Ishikawa (cell line): ENCODE data around the gene MTSS2.

Source experiments
- CEBPB ChIP-seq: IDR thresholded peaks from 2 replicates; pipeline ENCODE4 v1.6.1; 2012
- CREB1 ChIP-seq: IDR thresholded peaks from 2 replicates; pipeline ENCODE4 v1.6.1; 2012; ENCODE audit warnings: low read depth
- EP300 ChIP-seq: IDR thresholded peaks from 2 replicates; pipeline ENCODE4 v1.6.1; 2012; ENCODE audit warnings: borderline replicate concordance
- FOXM1 ChIP-seq: IDR thresholded peaks from 2 replicates; pipeline ENCODE4 v1.6.1; 2012; ENCODE audit warnings: low read depth, borderline replicate concordance
- NFIC ChIP-seq: IDR thresholded peaks from 2 replicates; pipeline ENCODE4 v1.6.1; 2012
- RAD21 ChIP-seq: IDR thresholded peaks from 2 replicates; pipeline ENCODE4 v1.6.1; 2012; ENCODE audit warnings: low read depth
- TAF1 ChIP-seq: IDR thresholded peaks from 2 replicates; pipeline ENCODE4 v1.6.1; 2012; ENCODE audit warnings: low read depth, mild to moderate bottlenecking
- TCF12 ChIP-seq: IDR thresholded peaks from 2 replicates; pipeline ENCODE4 v1.6.1; 2012; ENCODE audit warnings: low read depth
- TEAD4 ChIP-seq: IDR thresholded peaks from 2 replicates; pipeline ENCODE4 v1.6.1; 2012
- YY1 ChIP-seq: IDR thresholded peaks from 2 replicates; pipeline ENCODE4 v1.6.1; 2012; ENCODE audit warnings: low read depth
- ZBTB7A ChIP-seq: IDR thresholded peaks from 2 replicates; pipeline ENCODE4 v1.6.1; 2012; ENCODE audit warnings: low read depth
- TF ChIP-seq, protein P1 (sequence below): IDR thresholded peaks from 2 replicates; pipeline ENCODE4 v1.6.1; 2012; ENCODE audit warnings: low read depth, mild to moderate bottlenecking
- TF ChIP-seq, protein P2 (sequence below): IDR thresholded peaks from 2 replicates; pipeline ENCODE4 v1.6.1; 2012

GRCh38 chr16:70653406-70653805 lies 32.4 kb downstream of the MTSS2 start:
- TF ChIP-seq RAD21 (no peak), EP300 (no peak), TAF1 (no peak), YY1 (no peak), FOXM1 (no peak), NFIC (no peak), CREB1 (no peak), TCF12 (no peak), TEAD4 (no peak), ZBTB7A (no peak), CEBPB (no peak)
- TF ChIP-seq, protein P1, sequence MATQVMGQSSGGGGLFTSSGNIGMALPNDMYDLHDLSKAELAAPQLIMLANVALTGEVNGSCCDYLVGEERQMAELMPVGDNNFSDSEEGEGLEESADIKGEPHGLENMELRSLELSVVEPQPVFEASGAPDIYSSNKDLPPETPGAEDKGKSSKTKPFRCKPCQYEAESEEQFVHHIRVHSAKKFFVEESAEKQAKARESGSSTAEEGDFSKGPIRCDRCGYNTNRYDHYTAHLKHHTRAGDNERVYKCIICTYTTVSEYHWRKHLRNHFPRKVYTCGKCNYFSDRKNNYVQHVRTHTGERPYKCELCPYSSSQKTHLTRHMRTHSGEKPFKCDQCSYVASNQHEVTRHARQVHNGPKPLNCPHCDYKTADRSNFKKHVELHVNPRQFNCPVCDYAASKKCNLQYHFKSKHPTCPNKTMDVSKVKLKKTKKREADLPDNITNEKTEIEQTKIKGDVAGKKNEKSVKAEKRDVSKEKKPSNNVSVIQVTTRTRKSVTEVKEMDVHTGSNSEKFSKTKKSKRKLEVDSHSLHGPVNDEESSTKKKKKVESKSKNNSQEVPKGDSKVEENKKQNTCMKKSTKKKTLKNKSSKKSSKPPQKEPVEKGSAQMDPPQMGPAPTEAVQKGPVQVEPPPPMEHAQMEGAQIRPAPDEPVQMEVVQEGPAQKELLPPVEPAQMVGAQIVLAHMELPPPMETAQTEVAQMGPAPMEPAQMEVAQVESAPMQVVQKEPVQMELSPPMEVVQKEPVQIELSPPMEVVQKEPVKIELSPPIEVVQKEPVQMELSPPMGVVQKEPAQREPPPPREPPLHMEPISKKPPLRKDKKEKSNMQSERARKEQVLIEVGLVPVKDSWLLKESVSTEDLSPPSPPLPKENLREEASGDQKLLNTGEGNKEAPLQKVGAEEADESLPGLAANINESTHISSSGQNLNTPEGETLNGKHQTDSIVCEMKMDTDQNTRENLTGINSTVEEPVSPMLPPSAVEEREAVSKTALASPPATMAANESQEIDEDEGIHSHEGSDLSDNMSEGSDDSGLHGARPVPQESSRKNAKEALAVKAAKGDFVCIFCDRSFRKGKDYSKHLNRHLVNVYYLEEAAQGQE: no peak
- TF ChIP-seq, protein P2, sequence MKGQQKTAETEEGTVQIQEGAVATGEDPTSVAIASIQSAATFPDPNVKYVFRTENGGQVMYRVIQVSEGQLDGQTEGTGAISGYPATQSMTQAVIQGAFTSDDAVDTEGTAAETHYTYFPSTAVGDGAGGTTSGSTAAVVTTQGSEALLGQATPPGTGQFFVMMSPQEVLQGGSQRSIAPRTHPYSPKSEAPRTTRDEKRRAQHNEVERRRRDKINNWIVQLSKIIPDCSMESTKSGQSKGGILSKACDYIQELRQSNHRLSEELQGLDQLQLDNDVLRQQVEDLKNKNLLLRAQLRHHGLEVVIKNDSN: no peak
